ENCODE data around the gene FIGNL1. TPM values are rescaled to one million over a fixed set of nuclear protein-coding genes. Genes with fewer than 3 reads are reported as not detected.

FIGNL1 gene
- total RNA-seq, 1 donor from 2014 or later, result 69.0 TPM

DNA sequence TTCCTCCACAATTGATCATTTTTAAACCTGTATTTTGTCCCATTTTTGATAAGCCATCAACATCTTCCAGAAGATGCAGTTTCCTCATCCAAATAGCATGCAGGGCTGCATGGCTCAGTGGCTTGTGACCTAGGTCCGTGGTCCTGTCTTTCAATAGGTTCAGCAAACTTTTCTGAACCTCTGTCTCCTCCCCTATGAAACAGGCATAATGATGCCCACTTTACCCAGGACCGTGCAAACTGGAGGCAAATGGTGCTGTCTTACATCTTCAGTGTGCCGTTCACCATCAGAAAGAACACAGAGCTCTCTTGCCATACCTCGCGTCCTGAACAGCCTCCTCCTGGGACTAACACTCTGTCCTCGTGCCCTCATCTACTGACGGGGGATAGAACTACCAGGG lies 22.3 kb upstream of the FIGNL1 start:
- H3F3A ChIP-seq (ENCODE audit: low read depth), result no peaks in the 10 kb centered on the region
- H3K9me3 Mint-ChIP-seq, result no peaks in the 10 kb centered on the region
- H3K4me3 ChIP-seq, result no peak overlapping the region
- no peaks in the 10 kb centered on the region for H3K36me3 Mint-ChIP-seq
- H3K36me3 ChIP-seq, result no peaks in the 10 kb centered on the region
- no peak for DNase-seq (ENCODE audit: low spot score)
- no peaks in the 10 kb centered on the region for H3K9me3 ChIP-seq (ENCODE audit: low read depth)
- no peak overlapping the region for H3K27ac ChIP-seq
- H3K79me2 ChIP-seq (ENCODE audit: low read depth), result no peaks in the 10 kb centered on the region
- no peak overlapping the region for H3K27ac Mint-ChIP-seq
- H3K27me3 ChIP-seq, result peaks cover 12% of the 10 kb centered on the region
- no peaks in the 10 kb centered on the region for H3K4me1 ChIP-seq
- H2AFZ ChIP-seq (replicated peaks), result no peak overlapping the region
- no peak overlapping the region for H3K4me3 Mint-ChIP-seq
- peaks cover 1% of the 10 kb centered on the region for H3K4me1 Mint-ChIP-seq
- no peak overlapping the region for H3K9ac ChIP-seq
- TF ChIP-seq EZH2phosphoT487 (IDR thresholded peaks at IDR 0.05), result no peak
- TF ChIP-seq, protein P1, sequence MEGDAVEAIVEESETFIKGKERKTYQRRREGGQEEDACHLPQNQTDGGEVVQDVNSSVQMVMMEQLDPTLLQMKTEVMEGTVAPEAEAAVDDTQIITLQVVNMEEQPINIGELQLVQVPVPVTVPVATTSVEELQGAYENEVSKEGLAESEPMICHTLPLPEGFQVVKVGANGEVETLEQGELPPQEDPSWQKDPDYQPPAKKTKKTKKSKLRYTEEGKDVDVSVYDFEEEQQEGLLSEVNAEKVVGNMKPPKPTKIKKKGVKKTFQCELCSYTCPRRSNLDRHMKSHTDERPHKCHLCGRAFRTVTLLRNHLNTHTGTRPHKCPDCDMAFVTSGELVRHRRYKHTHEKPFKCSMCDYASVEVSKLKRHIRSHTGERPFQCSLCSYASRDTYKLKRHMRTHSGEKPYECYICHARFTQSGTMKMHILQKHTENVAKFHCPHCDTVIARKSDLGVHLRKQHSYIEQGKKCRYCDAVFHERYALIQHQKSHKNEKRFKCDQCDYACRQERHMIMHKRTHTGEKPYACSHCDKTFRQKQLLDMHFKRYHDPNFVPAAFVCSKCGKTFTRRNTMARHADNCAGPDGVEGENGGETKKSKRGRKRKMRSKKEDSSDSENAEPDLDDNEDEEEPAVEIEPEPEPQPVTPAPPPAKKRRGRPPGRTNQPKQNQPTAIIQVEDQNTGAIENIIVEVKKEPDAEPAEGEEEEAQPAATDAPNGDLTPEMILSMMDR (IDR thresholded peaks at IDR 0.05), result no peak
- no peak for TF ChIP-seq EZH2 (IDR thresholded peaks at IDR 0.05)
- H3K4me2 ChIP-seq, result no peak overlapping the region
- no peaks in the 10 kb centered on the region for H4K20me1 ChIP-seq (ENCODE audit: low read depth)
- peaks cover 4% of the 10 kb centered on the region for H3K27me3 Mint-ChIP-seq (ENCODE audit: insufficient read depth, low read depth)

DNA sequence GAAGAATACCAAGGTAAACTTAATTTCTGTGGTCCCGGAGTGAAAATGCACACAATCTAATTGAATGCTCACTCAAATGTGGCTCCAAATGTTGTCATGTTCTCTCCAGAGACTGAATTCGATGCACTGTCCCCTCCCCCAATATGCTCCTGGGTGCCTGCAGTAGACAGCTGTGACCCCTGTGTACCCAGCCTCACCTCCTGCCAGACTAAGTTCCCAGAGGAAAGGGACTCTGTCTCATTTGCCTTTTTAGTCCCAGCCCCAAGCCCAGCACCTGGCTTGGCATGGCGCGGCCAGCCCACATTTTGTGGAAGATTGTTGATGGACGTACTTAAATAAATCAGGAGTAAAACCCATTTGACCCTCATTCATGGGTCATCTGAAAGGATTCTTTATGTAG lies 21.8 kb upstream of the FIGNL1 start:
- H3K4me3 ChIP-seq, result no peak overlapping the region
- H3K9me3 Mint-ChIP-seq, result no peaks in the 10 kb centered on the region
- H2AFZ ChIP-seq (replicated peaks), result no peak overlapping the region
- H3K27me3 Mint-ChIP-seq (ENCODE audit: insufficient read depth, low read depth), result peaks cover 4% of the 10 kb centered on the region
- H3K9me3 ChIP-seq (ENCODE audit: low read depth), result no peaks in the 10 kb centered on the region
- H3F3A ChIP-seq (ENCODE audit: low read depth), result no peaks in the 10 kb centered on the region
- no peak overlapping the region for H3K4me3 Mint-ChIP-seq
- no peak overlapping the region for H3K27ac ChIP-seq
- no peaks in the 10 kb centered on the region for H3K36me3 Mint-ChIP-seq
- H3K4me2 ChIP-seq, result no peak overlapping the region
- no peak overlapping the region for H3K27ac Mint-ChIP-seq
- H3K36me3 ChIP-seq, result no peaks in the 10 kb centered on the region
- peaks cover 17% of the 10 kb centered on the region for H3K27me3 ChIP-seq
- no peaks in the 10 kb centered on the region for H3K4me1 ChIP-seq
- no peak for DNase-seq (ENCODE audit: low spot score)
- no peaks in the 10 kb centered on the region for H3K79me2 ChIP-seq (ENCODE audit: low read depth)
- no peak for TF ChIP-seq EZH2 (IDR thresholded peaks at IDR 0.05)
- TF ChIP-seq, protein P1 (IDR thresholded peaks at IDR 0.05), result no peak
- no peak for TF ChIP-seq EZH2phosphoT487 (IDR thresholded peaks at IDR 0.05)
- peaks cover 3% of the 10 kb centered on the region for H3K4me1 Mint-ChIP-seq
- H4K20me1 ChIP-seq (ENCODE audit: low read depth), result no peaks in the 10 kb centered on the region
- H3K9ac ChIP-seq, result no peak overlapping the region

DNA sequence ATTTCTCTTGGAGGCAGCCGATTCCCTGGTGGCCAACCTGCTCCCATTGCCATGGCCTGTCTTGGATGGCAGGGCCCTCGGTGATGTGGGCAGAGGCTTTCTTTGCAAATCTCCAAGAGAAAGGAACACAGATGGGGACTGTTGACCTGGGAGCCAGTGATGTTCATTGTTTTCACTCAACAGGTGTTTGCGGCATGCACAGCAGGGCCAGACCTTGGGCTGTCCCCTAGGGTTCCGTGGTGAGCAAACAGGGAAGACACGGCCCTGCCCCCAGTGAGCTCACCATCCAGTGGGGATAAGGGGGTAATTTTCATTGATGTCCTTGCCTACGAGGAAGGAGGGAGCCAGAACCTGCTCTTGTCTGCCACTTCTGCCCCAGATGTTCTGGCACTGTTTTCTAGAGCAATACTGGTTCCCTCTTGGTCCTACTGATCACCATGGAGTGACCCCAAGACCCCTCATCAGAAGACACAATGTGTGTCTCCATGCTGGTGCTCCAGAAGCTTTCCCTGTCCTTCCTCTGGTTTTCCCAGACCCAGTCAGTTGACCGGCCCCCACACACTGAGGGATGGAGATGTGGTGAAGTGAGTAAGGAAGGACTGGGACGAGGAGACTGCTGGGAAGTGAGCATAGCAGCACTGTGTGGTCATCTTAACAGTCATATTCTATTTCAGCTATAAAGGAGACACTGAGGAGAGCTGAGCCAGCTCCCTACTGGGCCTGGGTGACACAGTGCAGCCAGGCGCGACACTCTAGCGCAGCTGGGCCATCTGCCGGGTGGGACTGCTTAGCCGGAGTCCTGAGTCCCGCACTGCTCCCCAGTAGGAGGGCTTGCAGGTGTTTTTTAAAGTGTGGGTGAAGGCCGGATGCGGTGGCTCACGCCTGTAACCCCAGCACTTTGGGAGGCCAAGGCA lies 20.4 kb upstream of the FIGNL1 start:
- Histone ChIP-seq H3K79me2 (ENCODE audit: low read depth) (no peaks in the 10 kb centered on the region), H2AFZ (replicated peaks) (no peak overlapping the region), H3K4me2 (no peak overlapping the region), H3K27ac (no peak overlapping the region), H3K36me3 (no peaks in the 10 kb centered on the region), H3F3A (ENCODE audit: low read depth) (no peaks in the 10 kb centered on the region), H3K9me3 (ENCODE audit: low read depth) (no peaks in the 10 kb centered on the region), H3K9ac (no peak overlapping the region), H3K27me3 (peaks cover 18% of the 10 kb centered on the region), H4K20me1 (ENCODE audit: low read depth) (no peaks in the 10 kb centered on the region), H3K4me1 (no peaks in the 10 kb centered on the region), H3K4me3 (no peak overlapping the region)
- Mint-ChIP-seq H3K27me3 (ENCODE audit: insufficient read depth, low read depth) (peaks cover 2% of the 10 kb centered on the region), H3K9me3 (no peaks in the 10 kb centered on the region), H3K4me3 (no peak overlapping the region), H3K36me3 (no peaks in the 10 kb centered on the region), H3K4me1 (peaks cover 3% of the 10 kb centered on the region), H3K27ac (no peak overlapping the region)
- no peak for TF ChIP-seq EZH2 (IDR thresholded peaks at IDR 0.05)
- TF ChIP-seq, protein P1 (IDR thresholded peaks at IDR 0.05), result no peak
- no peak for TF ChIP-seq EZH2phosphoT487 (IDR thresholded peaks at IDR 0.05)
- no peak for DNase-seq (ENCODE audit: low spot score)
